OCI-LY1 (cell line): ENCODE results near the gene PFKP.

Source experiments
- H2AFZ ChIP-seq: fragments of 200-600 bp; sonication (generic), shearing (Covaris generic); 2 replicates; pipeline ENCODE4 v1.6.0; 2014; ENCODE audit warnings: antibody characterized with exemption, mild to moderate bottlenecking, low read length
- H3F3A ChIP-seq: fragments of 200-600 bp; sonication (generic), shearing (Covaris generic); 2 replicates; pipeline ENCODE4 v1.6.0; 2014; ENCODE audit warnings: mild to moderate bottlenecking, antibody characterized with exemption, low read length, moderate library complexity; ENCODE audit not compliant: insufficient read depth
- H3K27ac ChIP-seq: fragments of 200-600 bp; sonication (generic); 2 replicates; pipeline ENCODE4 v1.5.1; 2014; ENCODE audit warnings: low read length, mixed run types, mild to moderate bottlenecking, low read depth; ENCODE audit not compliant: poor library complexity, severe bottlenecking
- H3K27me3 ChIP-seq: fragments of 200-600 bp; sonication (generic); 2 replicates; pipeline ENCODE4 v1.6.0; 2014; ENCODE audit warnings: antibody characterized with exemption, mild to moderate bottlenecking, low read length, moderate library complexity; ENCODE audit not compliant: insufficient read depth
- H3K36me3 ChIP-seq: fragments of 200-600 bp; sonication (generic); 2 replicates; pipeline ENCODE4 v1.6.1; 2014; ENCODE audit warnings: mild to moderate bottlenecking, antibody characterized with exemption, low read length, moderate library complexity, mixed read lengths; ENCODE audit not compliant: insufficient read depth
- H3K4me1 ChIP-seq: fragments of 200-600 bp; sonication (generic); 2 replicates; pipeline ENCODE4 v1.5.1; 2014; ENCODE audit warnings: mild to moderate bottlenecking, low read length, moderate library complexity; ENCODE audit not compliant: insufficient read depth, severe bottlenecking
- H3K4me2 ChIP-seq: fragments of 200-600 bp; sonication (generic), shearing (Covaris generic); 2 replicates; pipeline ENCODE4 v1.6.1; 2014; ENCODE audit warnings: low read length
- H3K4me3 ChIP-seq: fragments of 200-600 bp; sonication (generic); 2 replicates; pipeline ENCODE4 v1.5.1; 2014; ENCODE audit warnings: low read length, low read depth, mild to moderate bottlenecking, mixed read lengths; ENCODE audit not compliant: poor library complexity, severe bottlenecking
- H3K79me2 ChIP-seq: fragments of 200-600 bp; shearing (Covaris generic); 2 replicates; pipeline ENCODE4 v1.6.1; 2016; ENCODE audit warnings: mixed run types, low read length, mixed read lengths; ENCODE audit not compliant: insufficient read depth
- H3K9ac ChIP-seq: fragments of 200-600 bp; sonication (generic), shearing (Covaris generic); 2 replicates; pipeline ENCODE4 v1.6.1; 2014; ENCODE audit warnings: mild to moderate bottlenecking, low read length, mixed read lengths
- H3K9me2 ChIP-seq: fragments of 200-600 bp; sonication (generic), shearing (Covaris generic); 2 replicates; pipeline ENCODE4 v1.6.1; 2014; ENCODE audit warnings: low read depth, mild to moderate bottlenecking, low read length, mixed read lengths
- H3K9me3 ChIP-seq: fragments of 200-600 bp; shearing (Covaris generic); 2 replicates; pipeline ENCODE4 v1.6.1; 2014; ENCODE audit warnings: low read length, mixed read lengths
- H4K20me1 ChIP-seq: fragments of 200-600 bp; sonication (generic), shearing (Covaris generic); 2 replicates; pipeline ENCODE4 v1.6.0; 2016; ENCODE audit warnings: mild to moderate bottlenecking, low read length; ENCODE audit not compliant: insufficient read depth
- EZH2 ChIP-seq: fragments of 200-600 bp; sonication (generic), shearing (Covaris generic); IDR thresholded peaks from 2 replicates; pipeline ENCODE4 v1.8.0; 2017; ENCODE audit warnings: borderline replicate concordance, mixed run types, mild to moderate bottlenecking, antibody characterized with exemption, low read length, moderate library complexity, mixed read lengths
- TF ChIP-seq, protein P1 (sequence below): fragments of 200-600 bp; sonication (generic), shearing (Covaris generic); IDR thresholded peaks from 2 replicates; pipeline ENCODE4 v1.5.1; 2017; ENCODE audit warnings: mild to moderate bottlenecking, antibody characterized with exemption, low read length, moderate library complexity, mixed read lengths

Gene PFKP

DNA sequence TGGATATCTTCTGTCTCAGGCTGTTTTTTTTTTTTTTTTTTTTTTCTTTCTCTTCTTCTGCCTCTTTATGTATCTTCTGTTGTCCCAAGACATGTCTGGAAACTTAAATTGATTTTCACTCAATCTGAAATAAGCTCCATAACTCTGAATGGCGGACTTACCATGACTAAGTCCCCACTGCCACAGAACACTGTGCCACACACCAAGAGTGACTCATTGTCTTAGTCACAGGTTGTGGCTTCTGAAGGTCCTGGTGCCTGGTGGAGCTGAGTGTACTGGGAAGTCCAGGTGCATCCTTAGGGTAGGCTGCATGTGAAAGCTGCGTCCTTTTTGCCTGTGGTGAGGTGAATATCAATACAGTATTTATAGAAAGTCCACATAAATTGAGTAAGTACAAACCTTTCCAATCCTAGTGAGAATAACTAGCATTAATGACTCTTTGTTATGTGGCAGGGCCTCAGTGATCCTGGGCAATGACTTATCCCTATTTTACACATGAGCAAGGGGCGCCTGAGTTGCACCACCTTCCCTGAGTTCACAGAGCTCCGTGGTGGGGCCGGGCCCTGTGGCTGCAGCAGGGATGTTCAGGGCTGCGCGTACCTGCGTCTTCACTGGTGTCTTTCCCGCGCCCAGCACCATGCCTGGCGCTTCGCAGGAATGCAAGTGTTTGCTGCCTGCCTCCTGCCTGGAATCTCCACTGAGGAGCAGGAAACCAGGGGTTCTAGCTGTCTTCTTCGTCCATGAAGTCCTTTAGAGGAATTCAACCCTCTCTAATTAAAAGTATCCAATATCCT, 4.3 kb downstream of the PFKP start:
- Histone ChIP-seq H3K9me3 (no peaks in the 10 kb centered on the region), H3K79me2 (peaks cover 73% of the 10 kb centered on the region), H3K36me3 (peaks cover 60% of the 10 kb centered on the region), H3K27ac (no peak overlapping the region), H3K4me2 (no peak overlapping the region; the same call in 1 of the 2 replicates), H4K20me1 (no peaks in the 10 kb centered on the region), H2AFZ (no peak overlapping the region), H3K9ac (no peak overlapping the region), H3K27me3 (no peaks in the 10 kb centered on the region), H3F3A (no peaks in the 10 kb centered on the region), H3K4me1 (peaks cover 43% of the 10 kb centered on the region), H3K9me2 (no peaks in the 10 kb centered on the region), H3K4me3 (no peak overlapping the region)
- TF ChIP-seq, protein P1, sequence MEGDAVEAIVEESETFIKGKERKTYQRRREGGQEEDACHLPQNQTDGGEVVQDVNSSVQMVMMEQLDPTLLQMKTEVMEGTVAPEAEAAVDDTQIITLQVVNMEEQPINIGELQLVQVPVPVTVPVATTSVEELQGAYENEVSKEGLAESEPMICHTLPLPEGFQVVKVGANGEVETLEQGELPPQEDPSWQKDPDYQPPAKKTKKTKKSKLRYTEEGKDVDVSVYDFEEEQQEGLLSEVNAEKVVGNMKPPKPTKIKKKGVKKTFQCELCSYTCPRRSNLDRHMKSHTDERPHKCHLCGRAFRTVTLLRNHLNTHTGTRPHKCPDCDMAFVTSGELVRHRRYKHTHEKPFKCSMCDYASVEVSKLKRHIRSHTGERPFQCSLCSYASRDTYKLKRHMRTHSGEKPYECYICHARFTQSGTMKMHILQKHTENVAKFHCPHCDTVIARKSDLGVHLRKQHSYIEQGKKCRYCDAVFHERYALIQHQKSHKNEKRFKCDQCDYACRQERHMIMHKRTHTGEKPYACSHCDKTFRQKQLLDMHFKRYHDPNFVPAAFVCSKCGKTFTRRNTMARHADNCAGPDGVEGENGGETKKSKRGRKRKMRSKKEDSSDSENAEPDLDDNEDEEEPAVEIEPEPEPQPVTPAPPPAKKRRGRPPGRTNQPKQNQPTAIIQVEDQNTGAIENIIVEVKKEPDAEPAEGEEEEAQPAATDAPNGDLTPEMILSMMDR: no peak
- TF ChIP-seq EZH2: no peak

DNA sequence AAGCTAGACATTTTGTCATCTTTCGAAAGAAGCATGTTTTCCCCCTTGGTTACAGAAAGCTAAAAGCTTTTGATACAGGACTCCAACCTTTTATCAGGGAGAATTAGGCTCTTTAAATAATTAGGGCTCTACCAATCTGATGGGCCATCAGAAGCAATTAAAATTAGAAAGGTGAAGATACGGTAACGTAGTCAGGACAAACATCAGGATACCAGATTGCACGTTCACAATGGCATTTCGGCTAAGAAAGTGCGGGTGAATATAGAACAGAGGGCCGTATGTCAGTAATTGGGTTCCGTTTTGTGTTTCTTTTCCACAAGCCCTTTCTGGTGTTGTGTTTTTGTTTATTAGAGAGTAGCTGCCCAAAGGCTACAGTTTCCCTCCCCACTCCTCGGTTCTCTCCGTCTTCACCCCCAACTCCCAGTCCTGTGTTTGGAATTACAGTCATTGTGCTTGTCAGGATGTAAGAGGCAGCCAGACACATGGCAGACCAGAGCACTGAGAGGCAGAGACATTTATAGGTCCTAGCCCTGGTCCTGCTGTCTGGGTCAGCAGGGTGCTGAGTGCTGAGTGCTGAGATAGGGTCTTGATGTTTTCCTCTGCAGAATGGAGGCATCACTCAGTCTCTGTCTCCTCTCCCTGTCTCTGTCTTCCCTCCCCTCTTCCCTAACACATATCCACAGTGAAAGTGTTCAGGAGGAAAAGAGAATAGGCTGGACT, 5.5 kb downstream of the PFKP start:
- no peak overlapping the region for H3K4me3 ChIP-seq
- peaks cover 46% of the 10 kb centered on the region for H3K4me1 ChIP-seq
- TF ChIP-seq, protein P1: no peak
- no peak for TF ChIP-seq EZH2
- no peaks in the 10 kb centered on the region for H4K20me1 ChIP-seq
- H3K27ac ChIP-seq: no peak overlapping the region
- no peaks in the 10 kb centered on the region for H3K9me3 ChIP-seq
- H3K4me2 ChIP-seq: no peak overlapping the region
- no peak overlapping the region for H3K9ac ChIP-seq
- no peaks in the 10 kb centered on the region for H3K27me3 ChIP-seq
- H3K9me2 ChIP-seq: no peaks in the 10 kb centered on the region
- H3K36me3 ChIP-seq: peaks cover 64% of the 10 kb centered on the region
- peaks cover 81% of the 10 kb centered on the region for H3K79me2 ChIP-seq
- H3F3A ChIP-seq: no peaks in the 10 kb centered on the region
- no peak overlapping the region for H2AFZ ChIP-seq

DNA sequence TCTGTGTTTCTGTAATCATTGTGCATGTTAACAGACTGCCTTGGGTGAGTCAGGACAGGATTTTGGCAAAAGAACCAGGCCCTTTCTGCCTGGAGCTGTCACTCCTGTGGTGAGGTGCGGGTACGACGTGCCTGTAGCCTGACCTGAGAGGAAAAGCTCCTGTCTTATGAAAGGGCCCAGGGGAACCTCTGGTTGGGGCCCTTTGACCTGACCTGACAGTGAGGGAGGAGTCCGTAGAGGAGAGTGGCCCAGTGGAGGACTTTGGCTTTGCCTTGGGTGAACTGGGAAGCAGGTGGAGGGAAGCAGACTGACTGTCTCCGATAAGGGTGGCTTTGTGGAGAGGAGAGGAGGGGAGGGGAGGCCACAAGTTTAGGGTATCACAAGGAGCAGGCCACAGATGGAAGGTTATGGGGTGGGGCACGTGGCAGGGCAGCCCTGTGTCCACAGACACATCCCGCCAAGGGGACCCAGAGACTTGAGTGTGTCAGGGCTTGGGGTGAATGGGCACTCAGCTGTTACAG, 6.9 kb downstream of the PFKP start:
- no peak overlapping the region for H3K9ac ChIP-seq
- no peaks in the 10 kb centered on the region for H3K9me2 ChIP-seq
- H3K27ac ChIP-seq: no peak overlapping the region
- no peaks in the 10 kb centered on the region for H4K20me1 ChIP-seq
- peaks cover 69% of the 10 kb centered on the region for H3K36me3 ChIP-seq
- H3F3A ChIP-seq: no peaks in the 10 kb centered on the region
- no peaks in the 10 kb centered on the region for H3K27me3 ChIP-seq
- TF ChIP-seq, protein P1: no peak
- TF ChIP-seq EZH2: no peak
- no peak overlapping the region for H3K4me3 ChIP-seq
- H3K4me1 ChIP-seq: peaks cover 44% of the 10 kb centered on the region
- peaks cover 80% of the 10 kb centered on the region for H3K79me2 ChIP-seq
- H3K9me3 ChIP-seq: no peaks in the 10 kb centered on the region
- no peak overlapping the region for H3K4me2 ChIP-seq
- H2AFZ ChIP-seq: no peak overlapping the region
